ENCODE results near the gene EFCAB11. TPM values are rescaled to one million over a fixed set of nuclear protein-coding genes. Genes with fewer than 3 reads are reported as not detected.

The EFCAB11 gene
- total RNA-seq, 6 experiments from 2014 or later = 1.7 to 4.7 (median 3.2) TPM

GRCh38 chr14:89773644-89774316 lies 180.8 kb downstream of the EFCAB11 start:
- 40% methylated on average over 2 of the region's 12 CpGs for WGBS (ENCODE audit: insufficient coverage, low coverage, low lambda C conversion rate, missing lambda C conversion rate)
- no peaks in the 10 kb centered on the region for H3K9me3 ChIP-seq
- DNase-seq (peak; percentile 39 to 65 (median 55)), ATAC-seq (peak; percentile 47 to 64 (median 54))
- TF ChIP-seq CTCF (IDR thresholded peaks at IDR 0.05) (no peak), POLR2A (IDR thresholded peaks at IDR 0.05) (no peak)
- H3K36me3 ChIP-seq = no peaks in the 10 kb centered on the region
- no peak overlapping the region for H3K4me3 ChIP-seq
- no peaks in the 10 kb centered on the region for H3K27me3 ChIP-seq
- no peak overlapping the region for H3K27ac ChIP-seq
- H3K4me1 ChIP-seq = no peaks in the 10 kb centered on the region
- intact Hi-C loops (cut with DNase I) = no loop called here

- Histone ChIP-seq H3K4me1 (no peaks in the 10 kb centered on the region), H3K9me3 (no peaks in the 10 kb centered on the region), H3K27ac (no peak overlapping the region), H3K4me3 (no peak overlapping the region), H3K27me3 (no peaks in the 10 kb centered on the region), H3K36me3 (no peaks in the 10 kb centered on the region)
- DNase-seq (no peak), ATAC-seq (no peak)
- 75% methylated on average over 6 of the region's 7 CpGs for WGBS (ENCODE audit: insufficient coverage, low coverage, low lambda C conversion rate, missing lambda C conversion rate)
- intact Hi-C loops (cut with DNase I) = no loop called here
- TF ChIP-seq POLR2A (IDR thresholded peaks at IDR 0.05) (no peak), CTCF (IDR thresholded peaks at IDR 0.05) (no peak)
Observed at GRCh38 chr14:89773151-89773550, 181.4 kb downstream of the EFCAB11 start.

GRCh38 chr14:89771251-89771650 lies 183.3 kb downstream of the EFCAB11 start:
- Histone ChIP-seq H3K27ac (no peak overlapping the region), H3K4me3 (no peak overlapping the region), H3K9me3 (no peaks in the 10 kb centered on the region), H3K36me3 (no peaks in the 10 kb centered on the region), H3K4me1 (no peaks in the 10 kb centered on the region), H3K27me3 (no peaks in the 10 kb centered on the region)
- ATAC-seq (no peak), DNase-seq (no peak)
- 49% methylated on average over 3 of the region's 3 CpGs for WGBS (ENCODE audit: insufficient coverage, low coverage, low lambda C conversion rate, missing lambda C conversion rate)
- intact Hi-C loops (cut with DNase I) = no loop called here
- TF ChIP-seq CTCF (IDR thresholded peaks at IDR 0.05) (no peak), POLR2A (IDR thresholded peaks at IDR 0.05) (no peak)

GRCh38 chr14:89767861-89768268 lies 186.7 kb downstream of the EFCAB11 start:
- no peak overlapping the region for H3K27ac ChIP-seq
- intact Hi-C loops (cut with DNase I) = loop anchor here in 1 of 2 donors (10.0 kb wide), 2 partner anchors 353 to 743 kb away; partner anchors contain the start of gene FOXN3
- H3K9me3 ChIP-seq = no peaks in the 10 kb centered on the region
- no peaks in the 10 kb centered on the region for H3K27me3 ChIP-seq
- peak in 1 of 3 donors; percentile 63 for DNase-seq
- no peaks in the 10 kb centered on the region for H3K36me3 ChIP-seq
- ATAC-seq = peak; percentile 95 to 98 (median 96)
- 40% methylated on average over 4 of the region's 4 CpGs for WGBS (ENCODE audit: insufficient coverage, low coverage, low lambda C conversion rate, missing lambda C conversion rate)
- H3K4me1 ChIP-seq = no peaks in the 10 kb centered on the region
- TF ChIP-seq CTCF (IDR thresholded peaks at IDR 0.05) (peak; percentile 65 to 85 (median 77)), POLR2A (IDR thresholded peaks at IDR 0.05) (no peak)
- no peak overlapping the region for H3K4me3 ChIP-seq
